ENCODE results near the gene OR5K1.

OR5K1 gene

GRCh38 chr3:98514948-98515347, 51.9 kb downstream of the OR5K1 start:
- DNase-seq (ENCODE audit: low spot score) = no peak

DNA sequence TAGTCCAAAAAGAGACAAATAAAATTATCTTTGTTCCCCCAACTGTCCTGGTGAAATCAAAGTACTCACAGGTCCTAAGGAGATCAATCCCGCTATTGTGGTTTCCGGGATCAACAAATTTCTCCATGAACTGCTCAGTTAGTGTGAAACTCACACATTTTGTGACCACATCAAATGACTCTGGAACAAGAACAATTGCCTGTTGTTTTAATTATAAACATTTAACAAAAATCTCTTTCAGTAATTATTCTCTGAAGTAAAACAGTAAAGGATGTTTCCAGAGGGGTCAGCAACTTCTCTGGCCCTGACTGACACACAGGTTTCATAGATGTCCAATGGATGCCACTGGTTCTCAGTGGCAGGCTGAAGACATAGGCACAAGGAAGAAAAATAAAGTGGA, 55.8 kb downstream of the OR5K1 start:
- no peak for DNase-seq (ENCODE audit: low spot score)

GRCh38 chr3:98519351-98519750, 56.4 kb downstream of the OR5K1 start:
- no peak for DNase-seq (ENCODE audit: low spot score)

DNA sequence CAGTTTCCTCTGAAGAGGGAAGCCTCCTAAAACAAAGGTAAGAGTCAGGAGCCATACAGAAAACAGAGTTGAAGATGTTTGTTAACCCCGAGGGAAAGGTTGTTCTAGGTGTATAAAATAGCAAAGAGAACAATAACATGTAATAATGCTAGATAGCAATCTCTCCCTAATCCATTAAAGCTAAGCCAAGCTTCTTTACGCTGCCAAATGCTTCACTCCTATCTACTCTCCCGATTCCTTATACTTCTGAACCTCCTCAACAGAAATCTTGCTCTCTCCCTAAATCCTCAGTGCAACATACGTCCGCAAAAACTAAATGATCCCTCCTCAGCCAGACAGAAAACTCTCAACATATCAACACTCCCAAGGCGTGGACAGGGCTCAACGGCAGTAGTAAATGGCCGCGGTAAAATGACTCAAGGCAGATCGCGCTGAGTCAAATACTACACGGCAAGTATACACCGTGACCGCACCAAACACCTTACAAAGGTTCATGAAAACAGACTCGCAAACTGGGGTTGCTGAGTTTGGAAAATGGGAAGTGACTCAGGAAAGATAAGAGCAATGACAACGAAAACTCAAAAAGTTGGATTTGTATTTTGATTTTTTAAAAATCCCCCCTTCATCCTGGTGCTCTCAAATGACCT, 59.0 kb downstream of the OR5K1 start:
- peak; percentile 73 for DNase-seq (ENCODE audit: low spot score)

Measured in hematopoietic multipotent progenitor cell treated with erythropoietin and hydrocortisone succinate and interleukin-3 and kit ligand, for 15 days (in vitro differentiated cells).